A549 (cell line): ENCODE data around the gene RPS24.

Experiments
- CTCF ChIP-seq: fragments of >200 bp; sonication (Bioruptor Twin); formaldehyde crosslinking; IDR thresholded peaks from 3 replicates; pipeline ENCODE4 v1.5.1; 2016
- MYC ChIP-seq: IDR thresholded peaks from 2 replicates; pipeline ENCODE4 v1.6.1; 2012; ENCODE audit warnings: mild to moderate bottlenecking, inconsistent platforms, low read length, improper control_type of control experiment, borderline replicate concordance
- POLR2A ChIP-seq: IDR thresholded peaks from 2 replicates; pipeline ENCODE4 v1.6.1; 2012; ENCODE audit warnings: mild to moderate bottlenecking, low read length
- SMC3 ChIP-seq: fragments of >200 bp; sonication (Bioruptor Twin); formaldehyde crosslinking; IDR thresholded peaks from 3 replicates; pipeline ENCODE4 v1.6.1; 2018; ENCODE audit warnings: inconsistent platforms
- ZSCAN20 ChIP-seq: fragments of 250-450 bp; sonication (Bioruptor Pico); IDR thresholded peaks from 2 replicates; pipeline ENCODE4 v1.8.0; 2022; ENCODE audit warnings: mild to moderate bottlenecking, moderate library complexity

- TF ChIP-seq CTCF (no peak), ZSCAN20 (no peak), SMC3 (no peak), MYC (no peak), POLR2A (no peak)
These were observed 28.6 kb downstream of the RPS24 start for GRCh38 chr10:78062296-78062695.
